Endothelial cell of umbilical vein (primary cell): ENCODE measurements around the gene ULK4. TPM values are rescaled to one million over a fixed set of nuclear protein-coding genes. Genes with fewer than 3 reads are reported as not detected.

ENCODE experiments used
- BruUV-seq: library from RNA; stranded (reverse); fragments of 400-500 nt; replicated peaks from 2 replicates; lab custom pipeline; 2021; lab: Mats Ljungman, UMichigan
- CTCF ChIA-PET: fragments of 300-600, 350-600 bp; sonication (Branson Sonifier 250); formaldehyde crosslinking; loops from one replicate; lab custom pipeline; 2021; ENCODE audit warnings: antibody characterized with exemption, inconsistent platforms; lab: Charles Lee
- POLR2A ChIA-PET: fragments of 300-600, 350-600 bp; sonication (Branson Sonifier 250); formaldehyde crosslinking; loops from one replicate; lab custom pipeline; 2021; ENCODE audit warnings: antibody characterized with exemption, inconsistent platforms; lab: Charles Lee
- DNase-seq: peaks from one replicate; pipeline ENCODE4 v3.0.0-alpha.2; 2011; ENCODE audit warnings: low read depth, low spot score
- FAIRE-seq: peaks from 2 replicates; lab custom pipeline; 2011; peaks lifted over from hg19 to GRCh38; lab: Jason Lieb, UNC
- H2AFZ ChIP-seq: 2 replicates; pipeline ENCODE4 v1.6.0; 2012; ENCODE audit warnings: low read depth, low read length, control low read depth, inconsistent platforms
- H3K27ac ChIP-seq: 2 replicates; pipeline ENCODE4 v1.5.1; 2011; ENCODE audit warnings: low read depth, mild to moderate bottlenecking, control low read depth, low read length, moderate library complexity; ENCODE audit not compliant: insufficient read depth
- H3K27me3 ChIP-seq, 2 experiments: 2 replicates each; pipeline versions ENCODE4 v1.6.0 to v1.6.1; 2011; ENCODE audit warnings: low read length in 2 of 2, mixed read lengths in 1 of 2; ENCODE audit not compliant: control insufficient read depth in 2 of 2, insufficient read depth in 2 of 2
- H3K36me3 ChIP-seq, 2 experiments: 2 replicates in 1 of 2; 3 replicates in 1 of 2; pipeline ENCODE4 v1.5.1; 2011; ENCODE audit warnings: low read length in 2 of 2, mild to moderate bottlenecking in 1 of 2, moderate library complexity in 1 of 2; ENCODE audit not compliant: control insufficient read depth in 2 of 2, insufficient read depth in 2 of 2; ENCODE audit errors: extremely low read depth in 1 of 2
- H3K4me1 ChIP-seq: 3 replicates; pipeline ENCODE4 v1.5.1; 2011; ENCODE audit warnings: mild to moderate bottlenecking, low read length; ENCODE audit not compliant: control insufficient read depth, insufficient read depth; ENCODE audit errors: extremely low read depth
- H3K4me2 ChIP-seq: 2 replicates; pipeline ENCODE4 v1.6.1; 2011; ENCODE audit warnings: low read length, control low read depth, mixed read lengths; ENCODE audit not compliant: insufficient read depth
- H3K4me3 ChIP-seq, 3 experiments: fragments of 200-600 bp in 1 of 3; sonication (generic), shearing (Covaris generic) in 1 of 3; replicated peaks in 1 of 3; 2 replicates each; pipeline ENCODE4 v1.5.1; 2011 to 2016; ENCODE audit warnings: control low read depth in 3 of 3, low read length in 3 of 3, mild to moderate bottlenecking in 2 of 3, inconsistent platforms in 1 of 3, low read depth in 1 of 3, moderate library complexity in 1 of 3; ENCODE audit not compliant: insufficient read depth in 1 of 3
- H3K79me2 ChIP-seq: 2 replicates; pipeline ENCODE4 v1.6.0; 2012; ENCODE audit warnings: low read length, inconsistent platforms; ENCODE audit not compliant: control insufficient read depth, insufficient read depth
- H3K9ac ChIP-seq: replicated peaks from 2 replicates; pipeline ENCODE3; 2011; ENCODE audit warnings: low read length, control low read depth; ENCODE audit not compliant: insufficient read depth; ENCODE audit errors: extremely low read depth
- H3K9me1 ChIP-seq: replicated peaks from 3 replicates; pipeline ENCODE4 v1.6.0; 2011; ENCODE audit warnings: mild to moderate bottlenecking, low read length; ENCODE audit not compliant: control insufficient read depth, insufficient read depth; ENCODE audit errors: extremely low read depth
- H3K9me3 ChIP-seq: replicated peaks from 2 replicates; pipeline ENCODE4 v1.5.1; 2012; ENCODE audit warnings: low read length, inconsistent platforms; ENCODE audit not compliant: control insufficient read depth, insufficient read depth
- H4K20me1 ChIP-seq: replicated peaks from 2 replicates; pipeline ENCODE3; 2011; ENCODE audit warnings: mild to moderate bottlenecking, low read length; ENCODE audit not compliant: control insufficient read depth, insufficient read depth; ENCODE audit errors: extremely low read depth
- CTCF ChIP-seq, 2 donors: IDR thresholded peaks; 1 replicate in 1 of 2; 2 replicates in 1 of 2; pipeline ENCODE4 v1.5.1; 2011; ENCODE audit warnings: low read length in 2 of 2, mild to moderate bottlenecking in 2 of 2, moderate library complexity in 2 of 2, control low read depth in 1 of 2, inconsistent platforms in 1 of 2, low read depth in 1 of 2; ENCODE audit not compliant: insufficient read depth in 1 of 2; ENCODE audit errors: extremely low read depth in 1 of 2
- EZH2 ChIP-seq: IDR thresholded peaks from 2 replicates; pipeline ENCODE4 v1.6.1; 2012; ENCODE audit warnings: borderline replicate concordance, low read depth, mild to moderate bottlenecking, moderate library complexity, low read length, inconsistent platforms; ENCODE audit not compliant: severe bottlenecking
- FOS ChIP-seq: IDR thresholded peaks from 2 replicates; pipeline ENCODE4 v1.6.1; 2011; ENCODE audit warnings: mild to moderate bottlenecking, low read length, moderate library complexity, borderline replicate concordance; ENCODE audit not compliant: insufficient read depth
- GATA2 ChIP-seq: IDR thresholded peaks from 2 replicates; pipeline ENCODE4 v1.7.0; 2011; ENCODE audit warnings: low read depth, mild to moderate bottlenecking, moderate library complexity, mixed read lengths, low read length; ENCODE audit not compliant: insufficient read length, insufficient read depth
- JUN ChIP-seq: IDR thresholded peaks from 2 replicates; pipeline ENCODE4 v1.6.1; 2011; ENCODE audit warnings: borderline replicate concordance, low read depth; ENCODE audit not compliant: insufficient read length, insufficient read depth
- MAX ChIP-seq: IDR thresholded peaks from 2 replicates; pipeline ENCODE4 v1.6.1; 2011; ENCODE audit not compliant: insufficient read depth, insufficient read length
- MYC ChIP-seq: IDR thresholded peaks from one replicate; pipeline ENCODE4 v1.6.1; 2011; ENCODE audit warnings: mild to moderate bottlenecking, low read depth, low read length
- POLR2A ChIP-seq: IDR thresholded peaks from 2 replicates; pipeline ENCODE4 v1.6.1; 2012; ENCODE audit warnings: low read depth, mild to moderate bottlenecking, control low read depth, low read length
- POLR2AphosphoS5 ChIP-seq: IDR thresholded peaks from 2 replicates; pipeline ENCODE4 v1.6.1; 2012; ENCODE audit warnings: low read depth, mild to moderate bottlenecking, control low read depth, low read length, moderate library complexity; ENCODE audit not compliant: insufficient read depth
- dilution Hi-C: fragments of 300-500 bp; cut with MboI; formaldehyde crosslinking; loops from one replicate; pipeline ENCODE4 v1.15.0; 2019; ENCODE audit warnings: low sequenced_read_pairs; ENCODE audit not compliant: extremely low pct_ligation_motif_present
- intact Hi-C: fragments of 100-400 bp; cut with micrococcal nuclease; formaldehyde crosslinking; loops from one replicate; pipeline ENCODE4 v1.10.0; 2022
- polyA plus RNA-seq, 4 experiments: library from polyadenylated mRNA; depleted of rRNA in 3 of 4; stranded (reverse) in 3 of 4; unstranded in 1 of 4; fragments of >200 nt; gene quantifications; 2 replicates each; pipeline versions ENCODE4 v1.2.1 to v1.2.3, GENCODE V29; 2011 to 2012; ENCODE audit warnings: missing spikeins in 1 of 4
- total RNA-seq: library from RNA; stranded (reverse); gene quantifications from 2 replicates; pipeline ENCODE4 v1.2.3, GENCODE V29; 2021

The ULK4 gene
- total and polyA plus RNA-seq, 2 donors (not counting 3 experiments of a cell fraction or from before 2014, with no cell fraction given): 3.3 to 16.0 TPM

GRCh38 chr3:41207355-41207754, 754.5 kb downstream of the ULK4 start:
- ChIA-PET CTCF (interaction anchor here (1.3 kb wide), 1 partner anchor 623 kb away, joined by 4 read pairs; no protein-coding TSS in a partner anchor), POLR2A (interaction anchor here (0.5 to 1.5 kb wide), 2 partner anchors 8 to 904 kb away, joined by 6 read pairs; partner anchors contain the start of gene CTNNB1)
- no peaks in the 10 kb centered on the region for H3K27me3 ChIP-seq
- H3K27ac ChIP-seq: no peak overlapping the region
- BruUV-seq: no TSS peak
- DNase-seq (no peak), FAIRE-seq (no peak)
- TF ChIP-seq JUN (no peak), EZH2 (no peak), GATA2 (no peak), FOS (no peak), POLR2AphosphoS5 (no peak), MAX (no peak), CTCF (IDR thresholded peaks at IDR 0.05; ENCODE audit: extremely low read depth in 1 of 2, insufficient read depth in 1 of 2, low read depth in 1 of 2, low read length in 2 of 2) (no peak), POLR2A (no peak), MYC (no peak)
- peaks cover 98% of the 10 kb centered on the region for H3K79me2 ChIP-seq
- H3K36me3 ChIP-seq: peaks cover 0 to 3% of the 10 kb centered on the region in 2 experiments
- H3K4me3 ChIP-seq: no peak overlapping the region
- peaks cover 35% of the 10 kb centered on the region for H3K4me1 ChIP-seq
- H3K9me1 ChIP-seq: no peaks in the 10 kb centered on the region
- peaks cover 58% of the 10 kb centered on the region for H4K20me1 ChIP-seq
- intact Hi-C loops: loop anchor here (10.0 kb wide), 1 partner anchor 883 kb away; no protein-coding TSS in a partner anchor
- dilution Hi-C loops: no loop called here
- H3K9me3 ChIP-seq: no peaks in the 10 kb centered on the region
- H3K4me2 ChIP-seq: no peak overlapping the region
- no peak overlapping the region for H2AFZ ChIP-seq
- H3K9ac ChIP-seq: no peak overlapping the region
